Kidney (tissue), 14 donors: ENCODE results near the gene DSCAM. TPM values are rescaled to one million over a fixed set of nuclear protein-coding genes. Genes with fewer than 3 reads are reported as not detected.

Experiments used
- DNase-seq, 5 donors: peaks; one replicate each; pipeline ENCODE4 v3.0.0-alpha.2; 2013 to 2020
- FAIRE-seq: peaks from 2 replicates; lab custom pipeline; 2012; peaks lifted over from hg19 to GRCh38; lab: Jason Lieb, UNC
- H3K27ac ChIP-seq, 2 donors: one replicate each; pipeline ENCODE4 v1.7.0; 2013; ENCODE audit warnings: low read depth in 2 of 2, low read length in 2 of 2, inconsistent platforms in 1 of 2
- H3K27me3 ChIP-seq: one replicate; pipeline ENCODE4 v1.7.1; 2013; ENCODE audit warnings: low read length, inconsistent platforms; ENCODE audit not compliant: control insufficient read depth, insufficient read depth
- H3K36me3 ChIP-seq, 3 donors: one replicate each; pipeline versions ENCODE4 v1.7.0 to v1.7.1; 2013; ENCODE audit warnings: low read length in 3 of 3, control low read depth in 1 of 3, inconsistent platforms in 1 of 3; ENCODE audit not compliant: insufficient read depth in 3 of 3, control insufficient read depth in 2 of 3
- H3K4me1 ChIP-seq, 3 donors: one replicate each; pipeline versions ENCODE4 v1.7.0 to v1.7.1; 2013; ENCODE audit warnings: low read length in 3 of 3, inconsistent platforms in 1 of 3, low read depth in 1 of 3; ENCODE audit not compliant: control insufficient read depth in 2 of 3, insufficient read depth in 2 of 3
- H3K4me3 ChIP-seq, 3 donors: one replicate each; pipeline versions ENCODE4 v1.7.0 to v1.8.1; 2013; ENCODE audit warnings: low read length in 3 of 3, control low read depth in 1 of 3, inconsistent platforms in 1 of 3
- H3K9ac ChIP-seq, 3 donors: one replicate each; pipeline versions ENCODE4 v1.7.0 to v1.7.1; 2013; ENCODE audit warnings: low read length in 3 of 3, control low read depth in 1 of 3, inconsistent platforms in 1 of 3
- H3K9me3 ChIP-seq, 3 donors: one replicate each; pipeline versions ENCODE4 v1.7.0 to v1.7.1; 2013; ENCODE audit warnings: low read length in 3 of 3, control low read depth in 1 of 3, inconsistent platforms in 1 of 3; ENCODE audit not compliant: control insufficient read depth in 2 of 3, insufficient read depth in 1 of 3
- CTCF ChIP-seq: IDR thresholded peaks from 3 replicates; pipeline ENCODE4 v1.5.1; 2012; ENCODE audit warnings: mild to moderate bottlenecking, moderate library complexity, borderline replicate concordance; ENCODE audit not compliant: insufficient read depth; ENCODE audit errors: extremely low read depth
- intact Hi-C: fragments of 100-400 bp; cut with DNase I; formaldehyde crosslinking; loops from one replicate; pipeline ENCODE4 v1.11.1; 2022
- polyA plus RNA-seq: library from polyadenylated mRNA; stranded (reverse); fragments of 350-450 nt; fragmentation: Illumina TruSeq; extraction: RNeasy Lipid Tissue Mini Kit (QIAGEN cat#74804); gene quantifications from one replicate; pipeline ENCODE4 v1.2.3, GENCODE V29; 2014; ENCODE audit warnings: low read depth, low replicate concordance; ENCODE audit not compliant: insufficient read depth
- total RNA-seq: library from RNA; stranded (reverse); fragmentation: NEBNext Ultra II Directional; extraction: Animal tissue kit (Norgen Biotek cat#: 25700); gene quantifications from one replicate; pipeline ENCODE4 v1.2.1, GENCODE V29; 2021
- donor health status: control.
- donor health status: control.
- donor health status: control.
- donor health status: control.
- donor health status: control.
- donor health status: DM: yes; HTN: yes; CAD: no.
- donor health status: Normal renal cell carcinoma (clear cell type).

Gene DSCAM
- total and polyA plus RNA-seq, 2 donors from 2014 or later: not detected

GRCh38 chr21:40047993-40048730 is 798.8 kb downstream of the DSCAM start:
- no peak overlapping the region for H3K27ac ChIP-seq
- H3K4me3 ChIP-seq: no peak overlapping the region
- no peaks in the 10 kb centered on the region for H3K36me3 ChIP-seq
- no peaks in the 10 kb centered on the region for H3K9me3 ChIP-seq
- no peak for TF ChIP-seq CTCF
- no peak overlapping the region for H3K9ac ChIP-seq
- FAIRE-seq (no peak), DNase-seq (no peak)
- intact Hi-C loops: no loop called here
- H3K27me3 ChIP-seq: no peaks in the 10 kb centered on the region
- peaks cover 0 to 2% (median 0%) of the 10 kb centered on the region in 3 donors for H3K4me1 ChIP-seq

GRCh38 chr21:40047211-40047610 is 799.7 kb downstream of the DSCAM start:
- no peak overlapping the region for H3K27ac ChIP-seq
- intact Hi-C loops: no loop called here
- H3K27me3 ChIP-seq: no peaks in the 10 kb centered on the region
- no peaks in the 10 kb centered on the region for H3K36me3 ChIP-seq
- peaks cover 0 to 2% (median 0%) of the 10 kb centered on the region in 3 donors for H3K4me1 ChIP-seq
- no peak for TF ChIP-seq CTCF
- no peak overlapping the region for H3K4me3 ChIP-seq
- no peaks in the 10 kb centered on the region for H3K9me3 ChIP-seq
- DNase-seq (peak in 2 of 5 donors; percentile 30 to 34), FAIRE-seq (no peak)
- H3K9ac ChIP-seq: no peak overlapping the region

- Histone ChIP-seq H3K36me3 (no peaks in the 10 kb centered on the region), H3K27ac (no peak overlapping the region), H3K27me3 (no peaks in the 10 kb centered on the region), H3K9me3 (no peaks in the 10 kb centered on the region), H3K4me3 (no peak overlapping the region), H3K4me1 (no peaks in the 10 kb centered on the region), H3K9ac (no peak overlapping the region)
- no peak for TF ChIP-seq CTCF
- no peak for FAIRE-seq
- DNase-seq: no peak
- intact Hi-C loops: no loop called here
Measured at GRCh38 chr21:40043866-40044265, 803.1 kb downstream of the DSCAM start.
